Measurements from ENCODE around the gene HSPA1B.

HSPA1B gene

GRCh38 chr6:31874084-31874670 is 46.6 kb downstream of the HSPA1B start:
- TF ChIP-seq RAD21 (IDR thresholded peaks at IDR 0.05; ENCODE audit: low read depth): no peak
- TF ChIP-seq FOXM1 (IDR thresholded peaks at IDR 0.05; ENCODE audit: borderline replicate concordance, low read depth): no peak
- no peak for TF ChIP-seq EGR1 (IDR thresholded peaks at IDR 0.05)
- no peak for TF ChIP-seq CEBPB (IDR thresholded peaks at IDR 0.05)
- TF ChIP-seq NFIC (IDR thresholded peaks at IDR 0.05): no peak
- TF ChIP-seq, protein P1, sequence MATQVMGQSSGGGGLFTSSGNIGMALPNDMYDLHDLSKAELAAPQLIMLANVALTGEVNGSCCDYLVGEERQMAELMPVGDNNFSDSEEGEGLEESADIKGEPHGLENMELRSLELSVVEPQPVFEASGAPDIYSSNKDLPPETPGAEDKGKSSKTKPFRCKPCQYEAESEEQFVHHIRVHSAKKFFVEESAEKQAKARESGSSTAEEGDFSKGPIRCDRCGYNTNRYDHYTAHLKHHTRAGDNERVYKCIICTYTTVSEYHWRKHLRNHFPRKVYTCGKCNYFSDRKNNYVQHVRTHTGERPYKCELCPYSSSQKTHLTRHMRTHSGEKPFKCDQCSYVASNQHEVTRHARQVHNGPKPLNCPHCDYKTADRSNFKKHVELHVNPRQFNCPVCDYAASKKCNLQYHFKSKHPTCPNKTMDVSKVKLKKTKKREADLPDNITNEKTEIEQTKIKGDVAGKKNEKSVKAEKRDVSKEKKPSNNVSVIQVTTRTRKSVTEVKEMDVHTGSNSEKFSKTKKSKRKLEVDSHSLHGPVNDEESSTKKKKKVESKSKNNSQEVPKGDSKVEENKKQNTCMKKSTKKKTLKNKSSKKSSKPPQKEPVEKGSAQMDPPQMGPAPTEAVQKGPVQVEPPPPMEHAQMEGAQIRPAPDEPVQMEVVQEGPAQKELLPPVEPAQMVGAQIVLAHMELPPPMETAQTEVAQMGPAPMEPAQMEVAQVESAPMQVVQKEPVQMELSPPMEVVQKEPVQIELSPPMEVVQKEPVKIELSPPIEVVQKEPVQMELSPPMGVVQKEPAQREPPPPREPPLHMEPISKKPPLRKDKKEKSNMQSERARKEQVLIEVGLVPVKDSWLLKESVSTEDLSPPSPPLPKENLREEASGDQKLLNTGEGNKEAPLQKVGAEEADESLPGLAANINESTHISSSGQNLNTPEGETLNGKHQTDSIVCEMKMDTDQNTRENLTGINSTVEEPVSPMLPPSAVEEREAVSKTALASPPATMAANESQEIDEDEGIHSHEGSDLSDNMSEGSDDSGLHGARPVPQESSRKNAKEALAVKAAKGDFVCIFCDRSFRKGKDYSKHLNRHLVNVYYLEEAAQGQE (IDR thresholded peaks at IDR 0.05; ENCODE audit: low read depth): no peak
- no peak for TF ChIP-seq TCF12 (IDR thresholded peaks at IDR 0.05; ENCODE audit: low read depth)
- TF ChIP-seq, protein P2, sequence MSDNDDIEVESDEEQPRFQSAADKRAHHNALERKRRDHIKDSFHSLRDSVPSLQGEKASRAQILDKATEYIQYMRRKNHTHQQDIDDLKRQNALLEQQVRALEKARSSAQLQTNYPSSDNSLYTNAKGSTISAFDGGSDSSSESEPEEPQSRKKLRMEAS (IDR thresholded peaks at IDR 0.05): no peak
- no peak for TF ChIP-seq TEAD4 (IDR thresholded peaks at IDR 0.05)
- no peak for TF ChIP-seq TAF1 (IDR thresholded peaks at IDR 0.05; ENCODE audit: low read depth)
- TF ChIP-seq YY1 (IDR thresholded peaks at IDR 0.05; ENCODE audit: low read depth): no peak
- no peak for TF ChIP-seq ZBTB7A (IDR thresholded peaks at IDR 0.05; ENCODE audit: low read depth)
- TF ChIP-seq, protein P3, sequence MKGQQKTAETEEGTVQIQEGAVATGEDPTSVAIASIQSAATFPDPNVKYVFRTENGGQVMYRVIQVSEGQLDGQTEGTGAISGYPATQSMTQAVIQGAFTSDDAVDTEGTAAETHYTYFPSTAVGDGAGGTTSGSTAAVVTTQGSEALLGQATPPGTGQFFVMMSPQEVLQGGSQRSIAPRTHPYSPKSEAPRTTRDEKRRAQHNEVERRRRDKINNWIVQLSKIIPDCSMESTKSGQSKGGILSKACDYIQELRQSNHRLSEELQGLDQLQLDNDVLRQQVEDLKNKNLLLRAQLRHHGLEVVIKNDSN (IDR thresholded peaks at IDR 0.05): no peak
- TF ChIP-seq EP300 (IDR thresholded peaks at IDR 0.05; ENCODE audit: borderline replicate concordance): no peak
- no peak for TF ChIP-seq CREB1 (IDR thresholded peaks at IDR 0.05; ENCODE audit: low read depth)

DNA sequence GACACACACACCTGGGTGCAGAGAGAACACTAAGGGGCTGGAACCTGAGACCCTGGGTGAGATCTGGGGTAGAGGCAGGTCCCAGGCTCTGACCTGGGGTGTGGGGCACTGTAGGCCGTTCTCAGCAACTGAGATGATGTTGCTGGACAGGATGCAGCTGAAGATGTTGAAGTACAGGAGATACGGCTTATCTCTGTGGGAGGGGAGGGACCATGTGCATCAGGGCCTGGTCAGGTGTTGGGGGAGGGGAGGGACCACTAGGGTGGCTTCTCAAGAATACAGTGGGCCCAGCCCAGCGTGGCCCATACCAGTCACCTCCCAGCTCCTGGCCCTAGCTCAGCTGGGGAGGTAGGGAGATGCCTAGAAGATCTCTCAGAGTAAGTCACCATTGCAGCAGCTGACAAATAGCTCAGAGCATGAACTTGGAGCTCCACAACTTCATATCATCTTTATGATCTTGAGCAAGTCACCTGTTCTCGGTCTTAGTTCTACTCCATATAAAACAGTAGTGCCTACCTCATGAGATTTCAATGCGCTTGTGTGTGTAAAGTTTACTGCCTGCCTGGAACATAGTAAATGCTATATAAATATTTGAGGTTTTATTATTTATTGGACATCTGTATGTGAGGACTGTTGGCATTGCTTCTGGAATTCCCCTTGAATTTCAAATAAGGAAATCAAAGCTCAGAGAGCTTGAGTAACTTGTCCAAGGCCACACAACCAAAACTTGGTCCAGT is 47.5 kb downstream of the HSPA1B start:
- TF ChIP-seq YY1 (IDR thresholded peaks at IDR 0.05; ENCODE audit: low read depth): no peak

DNA sequence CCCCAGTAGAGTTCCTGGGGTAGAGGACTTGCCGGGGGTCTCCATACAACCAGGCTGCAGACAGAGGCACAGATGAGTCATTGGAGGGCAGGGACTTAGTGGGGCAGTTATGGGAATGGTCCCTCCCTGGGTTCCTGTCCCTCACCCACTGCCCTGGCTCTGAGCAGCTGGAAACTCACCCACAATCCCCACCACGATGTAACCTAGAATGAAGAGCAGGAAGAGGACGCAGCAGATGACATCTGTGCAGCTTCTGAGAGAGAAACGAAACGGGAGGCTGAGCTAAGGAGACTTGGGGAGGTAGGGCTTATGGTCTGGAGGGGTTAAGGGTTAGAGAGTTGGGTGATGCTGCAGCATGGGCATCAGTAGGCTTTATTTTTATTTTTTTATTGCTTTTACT is 48.3 kb downstream of the HSPA1B start:
- TF ChIP-seq EP300 (IDR thresholded peaks at IDR 0.05; ENCODE audit: borderline replicate concordance) (no peak), YY1 (IDR thresholded peaks at IDR 0.05; ENCODE audit: low read depth) (no peak), EGR1 (IDR thresholded peaks at IDR 0.05) (no peak), TEAD4 (IDR thresholded peaks at IDR 0.05) (no peak), FOXM1 (IDR thresholded peaks at IDR 0.05; ENCODE audit: borderline replicate concordance, low read depth) (no peak), TAF1 (IDR thresholded peaks at IDR 0.05; ENCODE audit: low read depth) (no peak), NFIC (IDR thresholded peaks at IDR 0.05) (no peak), CEBPB (IDR thresholded peaks at IDR 0.05) (no peak), ZBTB7A (IDR thresholded peaks at IDR 0.05; ENCODE audit: low read depth) (no peak), TCF12 (IDR thresholded peaks at IDR 0.05; ENCODE audit: low read depth) (no peak), RAD21 (IDR thresholded peaks at IDR 0.05; ENCODE audit: low read depth) (no peak), CREB1 (IDR thresholded peaks at IDR 0.05; ENCODE audit: low read depth) (no peak)
- TF ChIP-seq, protein P3 (IDR thresholded peaks at IDR 0.05): no peak
- TF ChIP-seq, protein P1 (IDR thresholded peaks at IDR 0.05; ENCODE audit: low read depth): no peak
- TF ChIP-seq, protein P2 (IDR thresholded peaks at IDR 0.05): no peak

- no peak for TF ChIP-seq EGR1 (IDR thresholded peaks at IDR 0.05)
- no peak for TF ChIP-seq RAD21 (IDR thresholded peaks at IDR 0.05; ENCODE audit: low read depth)
- no peak for TF ChIP-seq FOXM1 (IDR thresholded peaks at IDR 0.05; ENCODE audit: borderline replicate concordance, low read depth)
- TF ChIP-seq, protein P3 (IDR thresholded peaks at IDR 0.05): no peak
- TF ChIP-seq NFIC (IDR thresholded peaks at IDR 0.05): no peak
- TF ChIP-seq, protein P1 (IDR thresholded peaks at IDR 0.05; ENCODE audit: low read depth): no peak
- TF ChIP-seq CEBPB (IDR thresholded peaks at IDR 0.05): no peak
- no peak for TF ChIP-seq TCF12 (IDR thresholded peaks at IDR 0.05; ENCODE audit: low read depth)
- no peak for TF ChIP-seq ZBTB7A (IDR thresholded peaks at IDR 0.05; ENCODE audit: low read depth)
- TF ChIP-seq TEAD4 (IDR thresholded peaks at IDR 0.05): no peak
- TF ChIP-seq, protein P2 (IDR thresholded peaks at IDR 0.05): no peak
Measured at GRCh38 chr6:31876357-31876756, 48.8 kb downstream of the HSPA1B start.

Measured in Ishikawa (cell line).